Hepatocyte (in vitro differentiated cells): ENCODE results near the gene SLC38A5.

Experiments used
- EZH2 ChIP-seq: fragments of 200-600 bp; sonication (generic); IDR thresholded peaks from 2 replicates; pipeline ENCODE4 v1.6.1; 2016; ENCODE audit warnings: antibody characterized with exemption, mild to moderate bottlenecking, borderline replicate concordance
- EZH2phosphoT487 ChIP-seq: fragments of 200-600 bp; sonication (generic); IDR thresholded peaks from one replicate; pipeline ENCODE4 v1.6.1; 2018; ENCODE audit warnings: antibody characterized with exemption, mild to moderate bottlenecking, low read depth, moderate library complexity; ENCODE audit not compliant: unreplicated experiment, severe bottlenecking
- TF ChIP-seq, protein P1 (sequence below): fragments of 200-600 bp; sonication (generic); IDR thresholded peaks from 2 replicates; pipeline ENCODE4 v1.5.1; 2016; ENCODE audit warnings: antibody characterized with exemption, mild to moderate bottlenecking; ENCODE audit not compliant: poor library complexity

DNA sequence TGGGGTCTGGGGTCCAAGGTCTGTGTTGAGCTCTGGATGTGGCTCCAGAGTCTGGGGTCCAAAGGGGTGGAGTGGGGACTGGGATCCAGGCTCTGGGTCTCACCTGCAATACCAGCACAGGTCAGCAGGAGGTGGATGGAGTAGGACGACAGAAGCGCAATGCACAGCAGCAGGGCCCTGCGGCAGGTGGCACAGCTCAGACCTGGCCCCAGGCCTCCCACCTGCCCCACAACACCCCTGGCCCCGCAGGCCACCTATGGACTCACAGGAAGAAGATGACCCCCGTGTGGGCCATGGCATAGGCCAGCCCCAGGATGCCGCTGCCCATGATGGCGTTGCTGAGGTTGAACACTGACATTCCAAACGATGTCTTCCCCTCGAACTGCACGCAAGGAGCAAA, 3.4 kb downstream of the SLC38A5 start:
- TF ChIP-seq, protein P1, sequence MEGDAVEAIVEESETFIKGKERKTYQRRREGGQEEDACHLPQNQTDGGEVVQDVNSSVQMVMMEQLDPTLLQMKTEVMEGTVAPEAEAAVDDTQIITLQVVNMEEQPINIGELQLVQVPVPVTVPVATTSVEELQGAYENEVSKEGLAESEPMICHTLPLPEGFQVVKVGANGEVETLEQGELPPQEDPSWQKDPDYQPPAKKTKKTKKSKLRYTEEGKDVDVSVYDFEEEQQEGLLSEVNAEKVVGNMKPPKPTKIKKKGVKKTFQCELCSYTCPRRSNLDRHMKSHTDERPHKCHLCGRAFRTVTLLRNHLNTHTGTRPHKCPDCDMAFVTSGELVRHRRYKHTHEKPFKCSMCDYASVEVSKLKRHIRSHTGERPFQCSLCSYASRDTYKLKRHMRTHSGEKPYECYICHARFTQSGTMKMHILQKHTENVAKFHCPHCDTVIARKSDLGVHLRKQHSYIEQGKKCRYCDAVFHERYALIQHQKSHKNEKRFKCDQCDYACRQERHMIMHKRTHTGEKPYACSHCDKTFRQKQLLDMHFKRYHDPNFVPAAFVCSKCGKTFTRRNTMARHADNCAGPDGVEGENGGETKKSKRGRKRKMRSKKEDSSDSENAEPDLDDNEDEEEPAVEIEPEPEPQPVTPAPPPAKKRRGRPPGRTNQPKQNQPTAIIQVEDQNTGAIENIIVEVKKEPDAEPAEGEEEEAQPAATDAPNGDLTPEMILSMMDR, result no peak
- TF ChIP-seq EZH2 (no peak), EZH2phosphoT487 (no peak)
